SJCRH30 (cell line): ENCODE results near the gene XYLB. TPM values are rescaled to one million over a fixed set of nuclear protein-coding genes. Genes with fewer than 3 reads are reported as not detected.

ENCODE experiments used
- DNase-seq, 2 experiments: peaks; one replicate each; pipeline ENCODE4 v3.0.0-alpha.2; 2015 to 2020
- H3K27ac ChIP-seq: fragments of 250-450 bp; sonication (Bioruptor Pico); 2 replicates; pipeline ENCODE4 v1.5.1; 2020; ENCODE audit warnings: mild to moderate bottlenecking, moderate library complexity
- H3K27me3 ChIP-seq: fragments of 250-450 bp; sonication (Bioruptor Pico); 2 replicates; pipeline ENCODE4 v1.5.1; 2020; ENCODE audit warnings: mild to moderate bottlenecking, moderate library complexity
- H3K36me3 ChIP-seq: fragments of 250-450 bp; sonication (Bioruptor Pico); 2 replicates; pipeline ENCODE4 v1.5.1; 2020; ENCODE audit warnings: mild to moderate bottlenecking, moderate library complexity
- H3K4me1 ChIP-seq: fragments of 250-450 bp; sonication (Bioruptor Pico); 2 replicates; pipeline ENCODE4 v1.5.1; 2020; ENCODE audit warnings: mild to moderate bottlenecking, moderate library complexity
- H3K4me3 ChIP-seq: fragments of 250-450 bp; sonication (Bioruptor Pico); 2 replicates; pipeline ENCODE4 v1.5.1; 2020; ENCODE audit warnings: mild to moderate bottlenecking, moderate library complexity
- H3K9me3 ChIP-seq: fragments of 250-450 bp; sonication (Bioruptor Pico); replicated peaks from 2 replicates; pipeline ENCODE4 v1.5.1; 2020; ENCODE audit warnings: mild to moderate bottlenecking, moderate library complexity
- total RNA-seq: library from RNA; depleted of rRNA; stranded (reverse); fragments of >200 nt; shearing (Covaris generic); gene quantifications from 2 replicates; pipeline ENCODE4 v1.2.3, GENCODE V29; 2014; rRNA removed

Gene XYLB
- total RNA-seq, 1 experiment from 2014 or later: 2.8 TPM

GRCh38 chr3:38457111-38458003, 110.8 kb downstream of the XYLB start:
- DNase-seq: no peak
- H3K9me3 ChIP-seq: no peaks in the 10 kb centered on the region
- H3K27me3 ChIP-seq: no peaks in the 10 kb centered on the region
- no peaks in the 10 kb centered on the region for H3K36me3 ChIP-seq
- H3K27ac ChIP-seq: no peak overlapping the region
- H3K4me3 ChIP-seq: no peak overlapping the region
- H3K4me1 ChIP-seq: peaks cover 25% of the 10 kb centered on the region

- H3K4me3 ChIP-seq: no peak overlapping the region
- H3K27ac ChIP-seq: peak overlapping the region; percentile 85; the same call in 1 of the 2 replicates
- peak; percentile 33 to 52 for DNase-seq
- no peaks in the 10 kb centered on the region for H3K27me3 ChIP-seq
- peaks cover 25% of the 10 kb centered on the region for H3K4me1 ChIP-seq
- H3K36me3 ChIP-seq: no peaks in the 10 kb centered on the region
- no peaks in the 10 kb centered on the region for H3K9me3 ChIP-seq
Measured at GRCh38 chr3:38458796-38459498, 112.4 kb downstream of the XYLB start.

- DNase-seq: peak in 1 of 2 experiments; percentile 3
- no peaks in the 10 kb centered on the region for H3K9me3 ChIP-seq
- H3K4me3 ChIP-seq: no peak overlapping the region
- no peaks in the 10 kb centered on the region for H3K27me3 ChIP-seq
- H3K27ac ChIP-seq: peak overlapping the region; percentile 85
- H3K4me1 ChIP-seq: peaks cover 25% of the 10 kb centered on the region
- H3K36me3 ChIP-seq: no peaks in the 10 kb centered on the region
Measured at GRCh38 chr3:38459499-38460048, 113.0 kb downstream of the XYLB start.

GRCh38 chr3:38460377-38461270, 114.0 kb downstream of the XYLB start:
- Histone ChIP-seq H3K9me3 (no peaks in the 10 kb centered on the region), H3K4me1 (peaks cover 25% of the 10 kb centered on the region), H3K27ac (peak overlapping the region; percentile 85), H3K27me3 (no peaks in the 10 kb centered on the region), H3K36me3 (no peaks in the 10 kb centered on the region), H3K4me3 (peak overlapping the region; percentile 16)
- DNase-seq: peak; percentile 75 to 88

Other genes with a start within 250 kb of the XYLB start
- gene ACAA1, start 209.7 kb upstream of the XYLB start, total RNA-seq: 14.9 and 15.0 TPM in 2 replicates
- 2.5 and 2.7 TPM in 2 replicates for gene MYD88, start 208.1 kb upstream of the XYLB start, total RNA-seq
- gene OXSR1, start 181.2 kb upstream of the XYLB start, total RNA-seq: 27.9 and 31.6 TPM in 2 replicates
- gene SLC22A13, start 81.0 kb upstream of the XYLB start, total RNA-seq: 0.08 and 0.10 TPM in 2 replicates
- not detected in 2 replicates for gene SLC22A14, start 64.5 kb upstream of the XYLB start, total RNA-seq
- 27.8 and 29.1 TPM in 2 replicates for gene ACVR2B, start 107.1 kb downstream of the XYLB start, total RNA-seq
- 6.2 and 7.7 TPM in 2 replicates for gene EXOG, start 149.6 kb downstream of the XYLB start, total RNA-seq